Uterus (tissue), 4 donors: ENCODE measurements around the gene CSNK1G2. TPM values are rescaled to one million over a fixed set of nuclear protein-coding genes. Genes with fewer than 3 reads are reported as not detected.

Experiments used
- DNase-seq, 2 donors: peaks; one replicate each; pipeline ENCODE4 v3.0.0-alpha.2; 2019 to 2020
- H3K27ac ChIP-seq, 2 donors: fragments of 200-600 bp; sonication (generic); 1 replicate in 1 of 2; 2 replicates in 1 of 2; pipeline ENCODE4 v1.5.1; 2016 to 2018
- H3K27me3 ChIP-seq, 2 donors: fragments of 200-600 bp; sonication (generic); one replicate each; pipeline ENCODE4 v1.5.1; 2018 to 2019; ENCODE audit warnings: control low read depth in 1 of 2
- H3K36me3 ChIP-seq, 2 donors: fragments of 200-600 bp; sonication (generic); one replicate each; pipeline ENCODE4 v1.5.1; 2019; ENCODE audit warnings: control low read depth in 1 of 2
- H3K4me1 ChIP-seq, 2 donors: fragments of 200-600 bp; sonication (generic); one replicate each; pipeline ENCODE4 v1.5.1; 2018 to 2019; ENCODE audit warnings: control low read depth in 1 of 2
- H3K4me3 ChIP-seq, 2 donors: fragments of 200-600 bp; sonication (generic); 1 replicate in 1 of 2; 2 replicates in 1 of 2; pipeline ENCODE4 v1.5.1; 2018 to 2019; ENCODE audit warnings: mild to moderate bottlenecking in 1 of 2
- H3K9me3 ChIP-seq, 2 donors: fragments of 200-600 bp; sonication (generic); one replicate each; pipeline ENCODE4 v1.5.1; 2019; ENCODE audit warnings: control low read depth in 1 of 2
- POLR2A ChIP-seq, 2 donors: fragments of 450-650 bp; IDR thresholded peaks; one replicate each; pipeline ENCODE4 v1.6.1; 2016; ENCODE audit warnings: antibody characterized with exemption in 2 of 2, mild to moderate bottlenecking in 1 of 2, moderate library complexity in 1 of 2
- intact Hi-C: fragments of 100-400 bp; cut with DNase I; formaldehyde crosslinking; loops from one replicate; pipeline ENCODE4 v1.15.1; 2023; ENCODE audit warnings: low total_unique reads
- total RNA-seq, 4 donors: library from RNA; depleted of rRNA in 3 of 4; stranded (reverse); fragments of >200 nt in 3 of 4; gene quantifications; one replicate each; pipeline versions ENCODE4 v1.1.0 to v1.2.4, GENCODE V29; 2014 to 2023
- TF ChIP-seq, protein P1 (sequence below), 4 experiments: fragments of 200-600 bp in 2 of 4; fragments of 450-650 bp in 2 of 4; sonication (generic) in 2 of 4; IDR thresholded peaks; one replicate each; pipeline ENCODE4 v1.5.1; 2016 to 2019; ENCODE audit warnings: antibody characterized with exemption in 4 of 4, mild to moderate bottlenecking in 2 of 4, moderate library complexity in 1 of 4
- donor health status: DM: yes; HTN: yes; CAD: no.

CSNK1G2 gene
- total RNA-seq = 10 to 100 TPM in 3 of 4 donors, 1 to 10 TPM in 1; 8.2 to 59.4 (median 46.7) TPM

DNA sequence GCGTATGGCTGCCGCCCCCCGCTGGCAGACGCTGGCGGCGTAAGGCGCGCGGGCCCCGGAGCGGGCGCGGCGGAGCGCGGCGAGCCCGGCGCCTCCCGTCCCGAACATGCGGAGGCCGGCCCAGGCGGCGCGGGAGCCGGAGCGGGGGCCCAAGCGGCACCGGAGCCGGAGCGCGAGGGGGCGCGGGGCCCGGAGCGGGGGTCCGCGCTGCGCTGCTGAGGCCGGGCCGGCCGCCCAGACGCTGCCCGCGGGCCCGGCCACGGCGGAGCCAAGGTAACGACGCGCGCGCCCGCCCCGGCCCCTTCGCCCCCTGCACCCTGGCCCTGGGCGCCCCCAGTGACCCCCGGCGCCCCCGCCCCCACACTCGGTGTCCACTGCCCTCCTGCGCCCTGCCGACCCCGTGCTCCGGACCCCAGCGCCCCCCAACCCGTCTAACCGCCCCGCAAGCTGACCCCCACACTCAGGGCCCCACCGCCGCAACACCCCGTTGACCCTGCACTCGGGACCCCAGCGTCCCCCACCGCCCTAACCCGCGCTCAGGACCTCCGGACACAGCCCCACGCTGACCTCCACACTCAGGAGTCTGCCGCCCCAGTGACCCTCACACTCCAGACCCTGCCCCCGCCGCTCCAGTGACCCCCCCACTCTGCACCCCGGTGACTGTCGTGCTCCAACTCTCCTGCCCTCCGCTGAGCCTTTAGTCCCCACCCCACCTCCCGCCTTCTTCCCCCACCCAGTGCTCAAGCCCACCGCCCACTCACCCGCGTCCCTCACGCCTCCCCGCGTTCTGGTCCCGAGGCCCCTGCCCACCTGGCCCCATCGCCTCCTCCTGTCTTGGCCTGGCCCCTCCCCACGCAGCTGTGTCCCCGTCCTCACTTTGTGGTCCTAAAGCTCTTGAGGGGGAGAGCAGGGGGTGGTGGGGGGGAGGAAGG is at the start of gene CSNK1G2:
TSS of gene CSNK1G2 (plus strand) at position 27 of the 932 bp plus-strand sequence. CDS start 28,601 bp downstream, outside the sequence.
- Histone ChIP-seq H3K4me1 (peaks cover 3 to 14% of the 10 kb centered on the region in 2 donors), H3K4me3 (peak within 1 kb of the TSS; percentile 64 to 73), H3K27me3 (no peaks in the 10 kb centered on the region), H3K9me3 (no peaks in the 10 kb centered on the region), H3K27ac (peak within 1 kb of the TSS; percentile 95 to 99), H3K36me3 (no peaks in the 10 kb centered on the region)
- DNase-seq = peak; percentile 43 to 51
- intact Hi-C loops = no loop called here
- TF ChIP-seq, protein P1, sequence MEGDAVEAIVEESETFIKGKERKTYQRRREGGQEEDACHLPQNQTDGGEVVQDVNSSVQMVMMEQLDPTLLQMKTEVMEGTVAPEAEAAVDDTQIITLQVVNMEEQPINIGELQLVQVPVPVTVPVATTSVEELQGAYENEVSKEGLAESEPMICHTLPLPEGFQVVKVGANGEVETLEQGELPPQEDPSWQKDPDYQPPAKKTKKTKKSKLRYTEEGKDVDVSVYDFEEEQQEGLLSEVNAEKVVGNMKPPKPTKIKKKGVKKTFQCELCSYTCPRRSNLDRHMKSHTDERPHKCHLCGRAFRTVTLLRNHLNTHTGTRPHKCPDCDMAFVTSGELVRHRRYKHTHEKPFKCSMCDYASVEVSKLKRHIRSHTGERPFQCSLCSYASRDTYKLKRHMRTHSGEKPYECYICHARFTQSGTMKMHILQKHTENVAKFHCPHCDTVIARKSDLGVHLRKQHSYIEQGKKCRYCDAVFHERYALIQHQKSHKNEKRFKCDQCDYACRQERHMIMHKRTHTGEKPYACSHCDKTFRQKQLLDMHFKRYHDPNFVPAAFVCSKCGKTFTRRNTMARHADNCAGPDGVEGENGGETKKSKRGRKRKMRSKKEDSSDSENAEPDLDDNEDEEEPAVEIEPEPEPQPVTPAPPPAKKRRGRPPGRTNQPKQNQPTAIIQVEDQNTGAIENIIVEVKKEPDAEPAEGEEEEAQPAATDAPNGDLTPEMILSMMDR (IDR thresholded peaks at IDR 0.05) = peak in 2 of 4 experiments; percentile 68 to 72
- TF ChIP-seq POLR2A (IDR thresholded peaks at IDR 0.05) = peak in 1 of 2 donors; percentile 38

DNA sequence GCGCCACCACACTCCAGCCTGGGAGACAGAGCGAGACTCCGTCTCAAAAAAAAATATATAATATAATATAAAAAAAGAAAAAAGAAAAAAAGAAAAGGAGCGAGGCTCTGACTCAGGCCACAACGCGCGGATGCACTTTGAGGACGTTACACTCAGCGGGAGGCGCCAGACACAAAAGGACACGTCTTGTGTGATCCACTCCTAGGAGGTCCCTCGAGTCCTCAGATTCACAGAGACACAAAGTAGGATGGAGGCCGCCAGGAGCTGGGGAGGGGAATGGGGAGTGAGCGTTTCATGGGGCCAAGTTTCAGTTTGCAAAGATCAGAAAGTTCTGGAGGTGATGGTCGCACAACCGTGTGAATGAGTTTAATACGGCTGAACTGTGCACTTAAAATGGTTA is 47.2 kb upstream of the CSNK1G2 start:
- H3K9me3 ChIP-seq = no peaks in the 10 kb centered on the region
- H3K36me3 ChIP-seq = no peaks in the 10 kb centered on the region
- intact Hi-C loops = no loop called here
- no peaks in the 10 kb centered on the region for H3K27me3 ChIP-seq
- DNase-seq = no peak
- peaks cover 0 to 6% of the 10 kb centered on the region in 2 donors for H3K4me1 ChIP-seq
- TF ChIP-seq, protein P1 (IDR thresholded peaks at IDR 0.05) = no peak
- no peak for TF ChIP-seq POLR2A (IDR thresholded peaks at IDR 0.05)
- H3K27ac ChIP-seq = no peak overlapping the region
- H3K4me3 ChIP-seq = no peak overlapping the region

DNA sequence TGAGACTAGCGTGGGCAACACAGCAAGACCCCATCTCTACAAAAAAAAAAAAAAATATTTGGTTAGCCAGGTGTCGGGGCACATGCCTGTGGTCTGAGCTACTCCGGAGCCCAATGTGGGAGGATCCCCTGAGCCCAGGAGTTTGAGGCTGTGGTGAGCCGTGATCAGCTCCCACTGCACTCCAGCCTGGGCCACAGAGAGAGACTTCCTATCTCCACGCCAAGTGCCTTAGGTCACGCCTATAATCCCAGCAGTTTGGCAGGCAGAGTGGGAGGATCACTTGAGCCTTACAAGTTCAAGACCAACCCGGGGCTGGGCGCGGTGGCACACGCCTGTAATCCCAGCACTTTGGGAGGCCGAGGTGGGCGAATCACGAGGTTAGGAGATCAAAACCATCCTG is 44.5 kb upstream of the CSNK1G2 start:
- no peaks in the 10 kb centered on the region for H3K9me3 ChIP-seq
- intact Hi-C loops = no loop called here
- H3K27me3 ChIP-seq = no peaks in the 10 kb centered on the region
- no peak for DNase-seq
- H3K4me1 ChIP-seq = peaks cover 0 to 6% of the 10 kb centered on the region in 2 donors
- no peak overlapping the region for H3K4me3 ChIP-seq
- TF ChIP-seq, protein P1 (IDR thresholded peaks at IDR 0.05) = no peak
- no peak for TF ChIP-seq POLR2A (IDR thresholded peaks at IDR 0.05)
- H3K27ac ChIP-seq = no peak overlapping the region
- H3K36me3 ChIP-seq = no peaks in the 10 kb centered on the region

DNA sequence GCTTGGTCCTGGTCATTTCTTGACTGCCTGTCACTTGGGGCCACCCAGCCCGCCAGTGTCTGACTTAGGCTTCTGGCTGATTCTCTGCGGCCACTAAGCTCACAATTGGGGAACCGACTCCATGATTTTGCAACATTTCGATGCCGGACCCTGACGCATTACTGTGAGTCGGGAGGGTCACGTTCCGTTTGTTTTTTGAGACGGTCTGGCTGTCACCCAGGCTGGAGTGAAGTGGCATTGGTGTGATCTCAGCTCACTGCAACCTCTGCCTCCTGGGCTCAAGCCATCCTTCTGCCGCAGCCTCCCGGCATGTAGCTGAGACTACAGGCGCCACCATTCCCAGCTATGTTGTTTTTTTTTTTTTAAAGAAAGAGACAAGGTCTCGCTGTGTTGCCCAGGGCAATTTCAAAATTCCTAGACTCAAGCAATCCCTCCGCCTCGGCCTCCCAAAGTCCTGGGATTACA is 39.0 kb upstream of the CSNK1G2 start:
- intact Hi-C loops = no loop called here
- Histone ChIP-seq H3K27ac (no peak overlapping the region), H3K27me3 (no peaks in the 10 kb centered on the region), H3K9me3 (no peaks in the 10 kb centered on the region), H3K4me3 (no peak overlapping the region), H3K36me3 (no peaks in the 10 kb centered on the region), H3K4me1 (peaks cover 6 to 7% of the 10 kb centered on the region in 2 donors)
- TF ChIP-seq, protein P1 (IDR thresholded peaks at IDR 0.05) = no peak
- TF ChIP-seq POLR2A (IDR thresholded peaks at IDR 0.05) = no peak
- no peak for DNase-seq

DNA sequence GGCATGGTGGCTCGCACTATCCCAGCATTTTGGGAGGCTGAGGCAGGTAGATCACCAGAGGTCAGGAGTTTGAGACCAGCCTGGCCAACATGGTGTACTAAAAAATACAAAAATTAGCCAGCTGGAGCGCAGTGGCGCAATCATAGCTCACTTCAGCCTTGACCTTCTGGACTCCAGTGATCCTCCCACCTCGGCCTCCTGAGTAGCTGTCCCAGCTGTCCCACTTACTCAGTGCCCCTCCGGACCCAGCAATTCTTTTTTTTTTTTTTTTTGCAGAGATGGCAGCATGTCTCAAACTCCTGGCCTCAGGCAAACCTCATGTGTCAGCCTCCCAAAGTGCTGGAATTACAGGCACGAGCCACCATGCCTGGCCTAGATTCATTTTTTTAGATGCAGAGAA is 38.0 kb upstream of the CSNK1G2 start:
- Histone ChIP-seq H3K9me3 (no peaks in the 10 kb centered on the region), H3K4me1 (peaks cover 0 to 7% of the 10 kb centered on the region in 2 donors), H3K27ac (peak overlapping the region; percentile 66 to 86), H3K36me3 (no peaks in the 10 kb centered on the region), H3K4me3 (no peak overlapping the region), H3K27me3 (no peaks in the 10 kb centered on the region)
- intact Hi-C loops = no loop called here
- DNase-seq = no peak
- TF ChIP-seq, protein P1 (IDR thresholded peaks at IDR 0.05) = no peak
- no peak for TF ChIP-seq POLR2A (IDR thresholded peaks at IDR 0.05)
